ENCODE data around the gene GPC6. TPM values are rescaled to one million over a fixed set of nuclear protein-coding genes. Genes with fewer than 3 reads are reported as not detected.

The GPC6 gene
- total and polyA plus RNA-seq, 9 of the 15 experiments (the other 6 are each of a cell fraction or from before 2014, with no cell fraction given), result under 0.01 to 0.20 (median 0.01) TPM; not detected in 4

- TF ChIP-seq, protein P1, sequence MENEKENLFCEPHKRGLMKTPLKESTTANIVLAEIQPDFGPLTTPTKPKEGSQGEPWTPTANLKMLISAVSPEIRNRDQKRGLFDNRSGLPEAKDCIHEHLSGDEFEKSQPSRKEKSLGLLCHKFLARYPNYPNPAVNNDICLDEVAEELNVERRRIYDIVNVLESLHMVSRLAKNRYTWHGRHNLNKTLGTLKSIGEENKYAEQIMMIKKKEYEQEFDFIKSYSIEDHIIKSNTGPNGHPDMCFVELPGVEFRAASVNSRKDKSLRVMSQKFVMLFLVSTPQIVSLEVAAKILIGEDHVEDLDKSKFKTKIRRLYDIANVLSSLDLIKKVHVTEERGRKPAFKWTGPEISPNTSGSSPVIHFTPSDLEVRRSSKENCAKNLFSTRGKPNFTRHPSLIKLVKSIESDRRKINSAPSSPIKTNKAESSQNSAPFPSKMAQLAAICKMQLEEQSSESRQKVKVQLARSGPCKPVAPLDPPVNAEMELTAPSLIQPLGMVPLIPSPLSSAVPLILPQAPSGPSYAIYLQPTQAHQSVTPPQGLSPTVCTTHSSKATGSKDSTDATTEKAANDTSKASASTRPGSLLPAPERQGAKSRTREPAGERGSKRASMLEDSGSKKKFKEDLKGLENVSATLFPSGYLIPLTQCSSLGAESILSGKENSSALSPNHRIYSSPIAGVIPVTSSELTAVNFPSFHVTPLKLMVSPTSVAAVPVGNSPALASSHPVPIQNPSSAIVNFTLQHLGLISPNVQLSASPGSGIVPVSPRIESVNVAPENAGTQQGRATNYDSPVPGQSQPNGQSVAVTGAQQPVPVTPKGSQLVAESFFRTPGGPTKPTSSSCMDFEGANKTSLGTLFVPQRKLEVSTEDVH (IDR thresholded peaks at IDR 0.05; ENCODE audit: low read depth, partially characterized antibody), result no peak
- TF ChIP-seq, protein P2, sequence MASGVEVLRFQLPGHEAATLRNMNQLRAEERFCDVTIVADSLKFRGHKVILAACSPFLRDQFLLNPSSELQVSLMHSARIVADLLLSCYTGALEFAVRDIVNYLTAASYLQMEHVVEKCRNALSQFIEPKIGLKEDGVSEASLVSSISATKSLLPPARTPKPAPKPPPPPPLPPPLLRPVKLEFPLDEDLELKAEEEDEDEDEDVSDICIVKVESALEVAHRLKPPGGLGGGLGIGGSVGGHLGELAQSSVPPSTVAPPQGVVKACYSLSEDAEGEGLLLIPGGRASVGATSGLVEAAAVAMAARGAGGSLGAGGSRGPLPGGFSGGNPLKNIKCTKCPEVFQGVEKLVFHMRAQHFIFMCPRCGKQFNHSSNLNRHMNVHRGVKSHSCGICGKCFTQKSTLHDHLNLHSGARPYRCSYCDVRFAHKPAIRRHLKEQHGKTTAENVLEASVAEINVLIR (CRISPR knock-in tag; IDR thresholded peaks at IDR 0.05), result no peak
- TF ChIP-seq ZNF140 (CRISPR knock-in tag; IDR thresholded peaks at IDR 0.05), result no peak
- no peak for TF ChIP-seq KDM1A (IDR thresholded peaks at IDR 0.05)
- no peak for TF ChIP-seq NFIX (CRISPR knock-in tag; IDR thresholded peaks at IDR 0.05; ENCODE audit: low read depth)
- TF ChIP-seq FOXJ3 (CRISPR knock-in tag; IDR thresholded peaks at IDR 0.05), result no peak
- TF ChIP-seq ZNF444 (CRISPR knock-in tag; IDR thresholded peaks at IDR 0.05), result no peak
- no peak for TF ChIP-seq NUFIP1 (IDR thresholded peaks at IDR 0.05; ENCODE audit: partially characterized antibody)
- no peak for TF ChIP-seq ZNF512 (tag; IDR thresholded peaks at IDR 0.05)
- TF ChIP-seq KLF10 (CRISPR knock-in tag; IDR thresholded peaks at IDR 0.05), result no peak
- TF ChIP-seq HCFC1 (IDR thresholded peaks at IDR 0.05; ENCODE audit: low read depth, low read length), result no peak
- peak; percentile 56 for TF ChIP-seq DEAF1 (CRISPR knock-in tag; IDR thresholded peaks at IDR 0.05)
- TF ChIP-seq COPS2 (conservative IDR thresholded peaks at IDR 0.05), result no peak
- TF ChIP-seq ARID2 (IDR thresholded peaks at IDR 0.05), result no peak
- TF ChIP-seq TARDBP (IDR thresholded peaks at IDR 0.05), result no peak
- peak; percentile 67 to 82 for TF ChIP-seq RAD21 (CRISPR knock-in tag; conservative IDR thresholded peaks at IDR 0.05 in 1 of 2, IDR thresholded peaks at IDR 0.05 in 1 of 2)
- TF ChIP-seq, protein P3, sequence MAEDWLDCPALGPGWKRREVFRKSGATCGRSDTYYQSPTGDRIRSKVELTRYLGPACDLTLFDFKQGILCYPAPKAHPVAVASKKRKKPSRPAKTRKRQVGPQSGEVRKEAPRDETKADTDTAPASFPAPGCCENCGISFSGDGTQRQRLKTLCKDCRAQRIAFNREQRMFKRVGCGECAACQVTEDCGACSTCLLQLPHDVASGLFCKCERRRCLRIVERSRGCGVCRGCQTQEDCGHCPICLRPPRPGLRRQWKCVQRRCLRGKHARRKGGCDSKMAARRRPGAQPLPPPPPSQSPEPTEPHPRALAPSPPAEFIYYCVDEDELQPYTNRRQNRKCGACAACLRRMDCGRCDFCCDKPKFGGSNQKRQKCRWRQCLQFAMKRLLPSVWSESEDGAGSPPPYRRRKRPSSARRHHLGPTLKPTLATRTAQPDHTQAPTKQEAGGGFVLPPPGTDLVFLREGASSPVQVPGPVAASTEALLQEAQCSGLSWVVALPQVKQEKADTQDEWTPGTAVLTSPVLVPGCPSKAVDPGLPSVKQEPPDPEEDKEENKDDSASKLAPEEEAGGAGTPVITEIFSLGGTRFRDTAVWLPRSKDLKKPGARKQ (CRISPR knock-in tag; IDR thresholded peaks at IDR 0.05), result no peak
- TF ChIP-seq TAF1 (IDR thresholded peaks at IDR 0.05; ENCODE audit: control insufficient read depth, extremely low read depth, insufficient read depth, low read length, severe bottlenecking), result no peak
- TF ChIP-seq SMAD2 (IDR thresholded peaks at IDR 0.05; ENCODE audit: low read depth, low read length), result no peak
- no peak for TF ChIP-seq RBM34 (IDR thresholded peaks at IDR 0.05; ENCODE audit: borderline replicate concordance, insufficient read depth, low read length)
- TF ChIP-seq LCOR (CRISPR knock-in tag; IDR thresholded peaks at IDR 0.05), result no peak
Measured at GRCh38 chr13:94362411-94362909, 1135.9 kb downstream of the GPC6 start (continued).
